Neuronal stem cell (in vitro differentiated cells): ENCODE data around the gene OSBPL9.
A peak's percentile ranks its signal among the peaks of the same experiment; 100 is the strongest.

Experiments used
- DNase-seq: peaks from one replicate; pipeline ENCODE4 v3.0.0-alpha.2; 2013; ENCODE audit warnings: low spot score
- H2AFZ ChIP-seq: one replicate; pipeline ENCODE4 v1.6.1; 2013; ENCODE audit warnings: mild to moderate bottlenecking, low read length, inconsistent platforms
- H2AK5ac ChIP-seq: 2 replicates; pipeline ENCODE4 v1.6.1; 2013; ENCODE audit warnings: low read depth, mild to moderate bottlenecking, inconsistent platforms, low read length, moderate library complexity, mixed read lengths
- H2BK120ac ChIP-seq: 2 replicates; pipeline ENCODE4 v1.6.1; 2013; ENCODE audit warnings: low read depth, mild to moderate bottlenecking, inconsistent platforms, low read length, moderate library complexity, mixed read lengths
- H2BK12ac ChIP-seq: one replicate; pipeline ENCODE4 v1.6.1; 2013; ENCODE audit warnings: low read length, inconsistent platforms
- H2BK15ac ChIP-seq: 2 replicates; pipeline ENCODE4 v1.6.1; 2013; ENCODE audit warnings: mild to moderate bottlenecking, low read length, inconsistent platforms, mixed read lengths
- H2BK5ac ChIP-seq: one replicate; pipeline ENCODE4 v1.6.1; 2013; ENCODE audit warnings: inconsistent platforms, mild to moderate bottlenecking, low read length, moderate library complexity
- H3K14ac ChIP-seq: one replicate; pipeline ENCODE4 v1.6.1; 2013; ENCODE audit warnings: low read length, inconsistent platforms
- H3K18ac ChIP-seq: 2 replicates; pipeline ENCODE4 v1.6.1; 2013; ENCODE audit warnings: low read length, inconsistent platforms
- H3K23ac ChIP-seq: 2 replicates; pipeline ENCODE4 v1.6.1; 2013; ENCODE audit warnings: low read depth, mild to moderate bottlenecking, mixed read lengths, low read length, inconsistent platforms; ENCODE audit not compliant: poor library complexity
- H3K27ac ChIP-seq: replicated peaks from 3 replicates; pipeline ENCODE4 v1.5.1; 2013; ENCODE audit warnings: low read length, inconsistent platforms
- H3K27me3 ChIP-seq, 3 experiments: 2 replicates each; pipeline ENCODE4 v1.6.1; 2013; ENCODE audit warnings: low read length in 3 of 3, mild to moderate bottlenecking in 2 of 3, inconsistent platforms in 1 of 3, low read depth in 1 of 3, mixed read lengths in 1 of 3, moderate library complexity in 1 of 3; ENCODE audit not compliant: control insufficient read depth in 3 of 3, insufficient read depth in 3 of 3
- H3K36me3 ChIP-seq, 2 donors: replicated peaks in 1 of 2; 2 replicates each; pipeline ENCODE4 v1.6.1; 2013; ENCODE audit warnings: low read length in 2 of 2; ENCODE audit not compliant: control insufficient read depth in 2 of 2, insufficient read depth in 2 of 2
- H3K4ac ChIP-seq: 2 replicates; pipeline ENCODE4 v1.6.1; 2013; ENCODE audit warnings: inconsistent platforms, mild to moderate bottlenecking, low read length, moderate library complexity
- H3K4me1 ChIP-seq, 2 donors: 1 replicate in 1 of 2; 2 replicates in 1 of 2; pipeline ENCODE4 v1.6.1; 2013; ENCODE audit warnings: low read length in 2 of 2, low read depth in 1 of 2; ENCODE audit not compliant: control insufficient read depth in 2 of 2, insufficient read depth in 1 of 2
- H3K4me2 ChIP-seq: one replicate; pipeline ENCODE4 v1.6.1; 2013; ENCODE audit warnings: mild to moderate bottlenecking, low read length, inconsistent platforms; ENCODE audit not compliant: insufficient read depth, poor library complexity, severe bottlenecking
- H3K4me3 ChIP-seq, 2 donors: 2 replicates each; pipeline ENCODE4 v1.5.1; 2013; ENCODE audit warnings: low read length in 2 of 2, mild to moderate bottlenecking in 2 of 2, inconsistent platforms in 1 of 2, moderate library complexity in 1 of 2
- H3K79me1 ChIP-seq: one replicate; pipeline ENCODE4 v1.6.1; 2013; ENCODE audit warnings: low read depth, mild to moderate bottlenecking, inconsistent platforms, low read length, moderate library complexity
- H3K9ac ChIP-seq: one replicate; pipeline ENCODE4 v1.6.1; 2013; ENCODE audit warnings: mild to moderate bottlenecking, low read depth, low read length, inconsistent platforms; ENCODE audit not compliant: poor library complexity
- H3K9me3 ChIP-seq, 2 donors: replicated peaks in 1 of 2; 2 replicates each; pipeline versions ENCODE3 to v1.6.1; 2013; ENCODE audit warnings: low read length in 2 of 2, mild to moderate bottlenecking in 2 of 2, inconsistent platforms in 1 of 2, low read depth in 1 of 2, mixed read lengths in 1 of 2, moderate library complexity in 1 of 2; ENCODE audit not compliant: control insufficient read depth in 2 of 2, insufficient read depth in 1 of 2
- H4K8ac ChIP-seq: one replicate; pipeline ENCODE4 v1.6.1; 2013; ENCODE audit warnings: low read depth, mild to moderate bottlenecking, inconsistent platforms, low read length, moderate library complexity
- H4K91ac ChIP-seq: one replicate; pipeline ENCODE4 v1.6.1; 2013; ENCODE audit warnings: low read length, low read depth, mild to moderate bottlenecking, inconsistent platforms; ENCODE audit not compliant: poor library complexity
- WGBS, 2 donors: extraction: QIAGEN DNeasy Blood & Tissue Kit; methylation state at CpG; one replicate each; pipeline ENCODE4 v1.1.7; 2013; ENCODE audit warnings: missing lambda C conversion rate in 2 of 2, mixed read lengths in 1 of 2; ENCODE audit not compliant: insufficient read length in 2 of 2, insufficient replicate concordance in 1 of 2; ENCODE audit errors: extremely low coverage in 2 of 2; 5-methylcytosine and 5-hydroxymethylcytosine counted together

The OSBPL9 gene

GRCh38 chr1:51689643-51690042 lies 72.8 kb downstream of the OSBPL9 start:
- H3K4me2 ChIP-seq = no peak overlapping the region
- no peaks in the 10 kb centered on the region for H3K36me3 ChIP-seq
- H3K27ac ChIP-seq = no peak overlapping the region
- no peaks in the 10 kb centered on the region for H3K79me1 ChIP-seq
- H2BK120ac ChIP-seq = no peak overlapping the region
- H3K4me1 ChIP-seq = peaks cover 2 to 10% of the 10 kb centered on the region in 2 donors
- no peak overlapping the region for H4K91ac ChIP-seq
- H3K18ac ChIP-seq = no peak overlapping the region
- no peak overlapping the region for H2AFZ ChIP-seq
- peak; percentile 11 for DNase-seq
- H3K27me3 ChIP-seq = no peaks in the 10 kb centered on the region
- no peak overlapping the region for H4K8ac ChIP-seq
- no peak overlapping the region for H3K4me3 ChIP-seq
- H3K9ac ChIP-seq = no peak overlapping the region
- H3K23ac ChIP-seq = no peak overlapping the region
- H3K14ac ChIP-seq = no peak overlapping the region
- no peak overlapping the region for H2BK12ac ChIP-seq
- no peaks in the 10 kb centered on the region for H3K9me3 ChIP-seq
- H2BK15ac ChIP-seq = no peak overlapping the region
- H2BK5ac ChIP-seq = no peak overlapping the region
- no peak overlapping the region for H2AK5ac ChIP-seq
- no peak overlapping the region for H3K4ac ChIP-seq

DNA sequence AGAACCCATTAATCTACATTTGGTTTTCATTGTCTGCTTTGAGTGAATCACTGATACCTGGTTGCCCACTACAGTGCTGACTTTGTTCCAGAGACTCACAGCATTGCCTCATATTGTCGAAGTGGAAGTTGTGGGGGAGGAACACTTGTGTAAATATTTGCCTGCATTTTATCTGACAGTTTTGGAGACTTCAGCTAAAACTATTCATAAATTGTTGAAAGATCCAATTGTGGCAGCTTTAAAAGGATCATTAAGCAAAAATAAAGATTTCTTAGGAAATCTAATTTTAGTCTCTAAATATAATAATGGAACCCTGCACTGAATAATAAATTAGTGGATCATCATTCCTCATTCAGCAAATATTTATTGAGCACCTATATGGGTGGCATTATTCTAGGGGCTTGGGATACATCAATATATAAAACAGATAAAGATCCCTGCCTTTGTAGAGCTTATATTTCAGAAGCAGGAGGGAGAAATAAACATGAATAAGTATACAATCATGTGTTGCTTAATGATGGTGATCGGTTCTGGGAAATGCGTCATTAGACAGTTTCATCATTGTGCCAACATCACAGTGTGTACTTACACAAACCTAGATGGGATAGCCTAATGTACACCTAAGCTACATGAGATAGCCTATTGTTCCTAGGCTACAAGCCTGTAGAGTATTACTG lies 73.5 kb downstream of the OSBPL9 start:
- no CpG with 5 or more reads among the region's 3 CpGs for WGBS, 2 donors
- no peak overlapping the region for H2AFZ ChIP-seq
- H4K91ac ChIP-seq = no peak overlapping the region
- no peak overlapping the region for H3K23ac ChIP-seq
- H3K36me3 ChIP-seq = no peaks in the 10 kb centered on the region
- no peak overlapping the region for H2BK5ac ChIP-seq
- no peak overlapping the region for H4K8ac ChIP-seq
- no peaks in the 10 kb centered on the region for H3K27me3 ChIP-seq
- H3K18ac ChIP-seq = no peak overlapping the region
- no peak overlapping the region for H3K4me3 ChIP-seq
- no peak overlapping the region for H2BK15ac ChIP-seq
- H3K79me1 ChIP-seq = no peaks in the 10 kb centered on the region
- H3K27ac ChIP-seq = no peak overlapping the region
- H3K4me2 ChIP-seq = no peak overlapping the region
- no peak overlapping the region for H3K9ac ChIP-seq
- no peak for DNase-seq
- no peaks in the 10 kb centered on the region for H3K9me3 ChIP-seq
- peaks cover 2 to 10% of the 10 kb centered on the region in 2 donors for H3K4me1 ChIP-seq
- H2BK120ac ChIP-seq = no peak overlapping the region
- no peak overlapping the region for H2AK5ac ChIP-seq
- H3K14ac ChIP-seq = no peak overlapping the region
- no peak overlapping the region for H2BK12ac ChIP-seq
- H3K4ac ChIP-seq = no peak overlapping the region

DNA sequence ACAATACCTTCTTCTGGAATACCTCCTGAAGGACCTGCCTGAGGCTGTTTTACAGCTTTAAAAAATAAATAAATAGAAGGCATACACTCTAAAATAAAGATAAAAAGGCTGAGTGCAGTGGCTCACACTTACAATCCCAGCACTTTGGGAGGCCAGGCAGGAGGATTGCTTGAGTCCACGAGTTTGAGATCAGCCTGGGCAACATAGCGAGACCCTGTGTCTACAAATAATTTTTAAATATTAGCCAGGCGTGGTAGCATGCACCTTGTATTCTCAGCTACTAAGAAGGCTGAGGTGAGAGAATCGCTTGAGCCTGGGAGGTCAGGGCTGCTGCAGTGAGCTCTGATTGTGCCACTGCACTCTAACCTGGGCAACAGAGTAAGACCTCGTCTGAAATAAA lies 75.0 kb downstream of the OSBPL9 start:
- Histone ChIP-seq H3K4ac (no peak overlapping the region), H2AFZ (no peak overlapping the region), H3K4me2 (no peak overlapping the region), H4K91ac (no peak overlapping the region), H3K4me3 (no peak overlapping the region), H3K36me3 (no peaks in the 10 kb centered on the region), H2BK5ac (no peak overlapping the region), H3K23ac (no peak overlapping the region), H3K14ac (no peak overlapping the region), H3K18ac (no peak overlapping the region), H2BK12ac (no peak overlapping the region), H3K4me1 (peaks cover 2 to 10% of the 10 kb centered on the region in 2 donors), H3K27ac (no peak overlapping the region), H2BK15ac (no peak overlapping the region), H2BK120ac (no peak overlapping the region), H4K8ac (no peak overlapping the region), H3K9ac (no peak overlapping the region), H3K79me1 (no peaks in the 10 kb centered on the region), H3K9me3 (no peaks in the 10 kb centered on the region), H3K27me3 (no peaks in the 10 kb centered on the region), H2AK5ac (no peak overlapping the region)
- WGBS, 2 donors = no CpG with 5 or more reads among the region's 5 CpGs
- DNase-seq = no peak

- Histone ChIP-seq H3K27ac (no peak overlapping the region), H3K14ac (no peak overlapping the region), H2AFZ (no peak overlapping the region)
Observed at GRCh38 chr1:51693419-51694155, 76.7 kb downstream of the OSBPL9 start.

More at GRCh38 chr1:51693419-51694155, 76.7 kb downstream of the OSBPL9 start:
- no peaks in the 10 kb centered on the region for H3K36me3 ChIP-seq
- no peak overlapping the region for H2BK15ac ChIP-seq
- no peak overlapping the region for H3K23ac ChIP-seq
- H3K27me3 ChIP-seq = no peaks in the 10 kb centered on the region
- no peak overlapping the region for H3K4me2 ChIP-seq
- no peak overlapping the region for H2BK120ac ChIP-seq
- no peak overlapping the region for H3K18ac ChIP-seq
- no peak overlapping the region for H2BK12ac ChIP-seq
- H3K4me1 ChIP-seq = peaks cover 2 to 10% of the 10 kb centered on the region in 2 donors
- DNase-seq = no peak
- H2BK5ac ChIP-seq = no peak overlapping the region
- no peak overlapping the region for H3K4ac ChIP-seq
- H3K9ac ChIP-seq = no peak overlapping the region
- H2AK5ac ChIP-seq = no peak overlapping the region
- H3K79me1 ChIP-seq = no peaks in the 10 kb centered on the region
- H3K4me3 ChIP-seq = no peak overlapping the region
- no peaks in the 10 kb centered on the region for H3K9me3 ChIP-seq
- no peak overlapping the region for H4K8ac ChIP-seq
- no peak overlapping the region for H4K91ac ChIP-seq
- WGBS, 2 donors = no CpG with 5 or more reads among the region's 4 CpGs
